Fibroblast of lung (primary cell): ENCODE results near the gene MAP3K9. TPM values are rescaled to one million over a fixed set of nuclear protein-coding genes. Genes with fewer than 3 reads are reported as not detected.

ENCODE experiments used
- DNase-seq, 2 donors: peaks; one replicate each; pipeline versions ENCODE4 v3.0.0 to v3.0.0-alpha.2; 2010; ENCODE audit warnings: low read depth in 2 of 2
- H2AFZ ChIP-seq: 2 replicates; pipeline ENCODE4 v1.5.1; 2012; ENCODE audit warnings: low read length, control low read depth, inconsistent platforms
- H3K27ac ChIP-seq: 2 replicates; pipeline ENCODE4 v1.5.1; 2011; ENCODE audit warnings: low read length, control low read depth; ENCODE audit not compliant: insufficient read depth
- H3K27me3 ChIP-seq: 2 replicates; pipeline ENCODE4 v1.5.1; 2011; ENCODE audit warnings: mild to moderate bottlenecking, low read length; ENCODE audit not compliant: control insufficient read depth, insufficient read depth
- H3K36me3 ChIP-seq: 2 replicates; pipeline ENCODE4 v1.5.1; 2011; ENCODE audit warnings: low read length; ENCODE audit not compliant: control insufficient read depth, insufficient read depth
- H3K4me1 ChIP-seq: 2 replicates; pipeline ENCODE4 v1.5.1; 2011; ENCODE audit warnings: low read length; ENCODE audit not compliant: control insufficient read depth, insufficient read depth; ENCODE audit errors: extremely low read depth
- H3K4me2 ChIP-seq: 2 replicates; pipeline ENCODE4 v1.5.1; 2011; ENCODE audit warnings: low read length, control low read depth; ENCODE audit not compliant: insufficient read depth; ENCODE audit errors: extremely low read depth
- H3K4me3 ChIP-seq, 4 experiments: fragments of 200-600 bp in 1 of 4; sonication (generic) in 1 of 4; replicated peaks in 1 of 4; 2 replicates each; pipeline ENCODE4 v1.5.1; 2011 to 2016; ENCODE audit warnings: low read length in 4 of 4, low read depth in 3 of 4, mild to moderate bottlenecking in 3 of 4, control low read depth in 2 of 4, inconsistent platforms in 1 of 4, mixed read lengths in 1 of 4; ENCODE audit not compliant: insufficient read depth in 1 of 4; ENCODE audit errors: control extremely low read depth in 1 of 4
- H3K79me2 ChIP-seq: 2 replicates; pipeline ENCODE4 v1.5.1; 2012; ENCODE audit warnings: mild to moderate bottlenecking, low read length, inconsistent platforms; ENCODE audit not compliant: control insufficient read depth, insufficient read depth
- H3K9ac ChIP-seq: 2 replicates; pipeline ENCODE4 v1.5.1; 2011; ENCODE audit warnings: mild to moderate bottlenecking, low read length, control low read depth; ENCODE audit not compliant: insufficient read depth
- H3K9me3 ChIP-seq: 2 replicates; pipeline ENCODE4 v1.5.1; 2012; ENCODE audit warnings: low read depth, low read length; ENCODE audit not compliant: control insufficient read depth, insufficient read depth
- H4K20me1 ChIP-seq: 2 replicates; pipeline ENCODE4 v1.5.1; 2011; ENCODE audit warnings: low read length; ENCODE audit not compliant: control insufficient read depth, insufficient read depth; ENCODE audit errors: extremely low read depth
- CTCF ChIP-seq, 2 donors: IDR thresholded peaks in 1 of 2; conservative IDR thresholded peaks in 1 of 2; 1 replicate in 1 of 2; 2 replicates in 1 of 2; pipeline ENCODE4 v1.5.1; 2011 to 2012; ENCODE audit warnings: low read length in 2 of 2, control low read depth in 1 of 2, inconsistent platforms in 1 of 2, low read depth in 1 of 2, mild to moderate bottlenecking in 1 of 2
- EZH2 ChIP-seq: IDR thresholded peaks from 2 replicates; pipeline ENCODE4 v1.5.1; 2012; ENCODE audit warnings: low read length, control low read depth, mild to moderate bottlenecking; ENCODE audit errors: missing control alignments
- polyA plus RNA-seq, 2 donors: library from polyadenylated mRNA; depleted of rRNA in 1 of 2; stranded (reverse) in 1 of 2; unstranded in 1 of 2; fragments of >200 nt; gene quantifications; 2 replicates each; pipeline ENCODE4 v1.2.1, GENCODE V29; 2011 to 2012; ENCODE audit warnings: missing spikeins in 1 of 2
- total RNA-seq: library from RNA; depleted of rRNA; stranded (reverse); fragments of >200 nt; gene quantifications from 2 replicates; pipeline ENCODE4 v1.2.1, GENCODE V29; 2014

Gene MAP3K9
- total and polyA plus RNA-seq, 2 donors (not counting 1 experiment from before 2014, with no cell fraction given) = 0.17 to 0.27 TPM

GRCh38 chr14:70722418-70722817 is 86.9 kb downstream of the MAP3K9 start:
- no peak for DNase-seq
- no peaks in the 10 kb centered on the region for H3K79me2 ChIP-seq
- no peaks in the 10 kb centered on the region for H3K36me3 ChIP-seq
- no peak overlapping the region for H3K9ac ChIP-seq
- no peaks in the 10 kb centered on the region for H3K9me3 ChIP-seq
- H3K27ac ChIP-seq = no peak overlapping the region
- H3K4me3 ChIP-seq = no peak overlapping the region
- H3K4me2 ChIP-seq = no peak overlapping the region
- no peaks in the 10 kb centered on the region for H3K27me3 ChIP-seq
- H4K20me1 ChIP-seq = no peaks in the 10 kb centered on the region
- no peaks in the 10 kb centered on the region for H3K4me1 ChIP-seq
- no peak overlapping the region for H2AFZ ChIP-seq
- TF ChIP-seq EZH2 (no peak), CTCF (conservative IDR thresholded peaks at IDR 0.05 in 1 of 2, IDR thresholded peaks at IDR 0.05 in 1 of 2; ENCODE audit: low read depth in 1 of 2, low read length in 2 of 2) (no peak)

GRCh38 chr14:70721542-70721941 is 87.8 kb downstream of the MAP3K9 start:
- Histone ChIP-seq H3K9ac (no peak overlapping the region), H3K4me2 (no peak overlapping the region), H3K4me1 (no peaks in the 10 kb centered on the region), H3K27ac (no peak overlapping the region), H2AFZ (no peak overlapping the region), H3K36me3 (no peaks in the 10 kb centered on the region), H3K4me3 (no peak overlapping the region), H3K79me2 (no peaks in the 10 kb centered on the region), H3K9me3 (no peaks in the 10 kb centered on the region), H3K27me3 (no peaks in the 10 kb centered on the region), H4K20me1 (no peaks in the 10 kb centered on the region)
- TF ChIP-seq EZH2 (no peak), CTCF (conservative IDR thresholded peaks at IDR 0.05 in 1 of 2, IDR thresholded peaks at IDR 0.05 in 1 of 2; ENCODE audit: low read depth in 1 of 2, low read length in 2 of 2) (no peak)
- peak in 1 of 2 donors; percentile 25 for DNase-seq

- H2AFZ ChIP-seq = no peak overlapping the region
Measured at GRCh38 chr14:70718383-70719118, 90.8 kb downstream of the MAP3K9 start.

More at GRCh38 chr14:70718383-70719118, 90.8 kb downstream of the MAP3K9 start:
- H3K27ac ChIP-seq = no peak overlapping the region
- H3K36me3 ChIP-seq = no peaks in the 10 kb centered on the region
- no peak overlapping the region for H3K9ac ChIP-seq
- no peak for TF ChIP-seq EZH2
- no peak for TF ChIP-seq CTCF (conservative IDR thresholded peaks at IDR 0.05 in 1 of 2, IDR thresholded peaks at IDR 0.05 in 1 of 2; ENCODE audit: low read depth in 1 of 2, low read length in 2 of 2)
- H3K4me1 ChIP-seq = no peaks in the 10 kb centered on the region
- peaks cover 3% of the 10 kb centered on the region for H3K27me3 ChIP-seq
- H3K9me3 ChIP-seq = no peaks in the 10 kb centered on the region
- no peaks in the 10 kb centered on the region for H4K20me1 ChIP-seq
- H3K4me2 ChIP-seq = no peak overlapping the region
- H3K4me3 ChIP-seq = no peak overlapping the region
- H3K79me2 ChIP-seq = no peaks in the 10 kb centered on the region
- DNase-seq = no peak
